NOMO-1 (cell line): ENCODE data around the gene CASZ1.

Source experiments
- DNase-seq, 2 experiments: peaks; one replicate each; lab custom pipeline; 2025; ENCODE audit not compliant: unreplicated experiment in 2 of 2; lab: John Stamatoyannopoulos, UW

CASZ1 gene

DNA sequence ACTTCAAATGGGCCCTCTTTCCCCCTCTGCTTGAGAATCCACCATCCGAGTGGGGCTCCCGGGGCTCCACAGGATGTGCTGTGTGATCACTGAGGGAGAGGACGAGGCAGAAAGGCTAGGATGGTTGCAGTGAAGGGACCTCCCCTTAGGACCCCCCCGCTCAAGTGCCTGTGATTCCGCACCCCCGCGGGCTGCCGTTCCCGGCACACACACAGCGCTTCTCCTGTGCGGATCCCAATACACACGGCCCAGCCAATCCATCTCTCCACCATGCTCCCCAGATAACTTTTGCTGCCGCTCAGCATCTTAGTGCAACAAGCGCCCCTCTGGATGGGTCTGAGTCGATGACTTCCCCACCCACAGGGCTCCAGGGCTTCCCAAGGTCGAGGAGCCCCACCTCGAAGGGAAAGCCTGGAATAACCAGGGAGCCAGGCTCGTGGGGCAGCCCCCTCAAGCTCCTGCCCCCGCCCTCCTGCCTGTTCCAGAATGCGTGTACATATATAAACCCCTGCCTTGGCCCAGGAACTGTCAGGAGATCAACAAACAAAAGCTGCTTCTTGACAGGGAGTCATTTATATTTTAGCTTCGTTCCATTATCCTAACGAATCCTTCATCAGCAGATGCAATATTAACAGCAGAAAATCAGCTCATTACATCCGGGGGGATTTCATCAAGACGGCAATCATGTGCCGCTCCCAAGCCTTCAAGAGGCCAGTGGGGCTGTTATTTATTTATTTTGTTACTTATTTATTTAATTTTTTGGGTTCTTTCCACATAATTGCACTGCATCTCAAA, 83.7 kb downstream of the CASZ1 start:
- DNase-seq, result no peak

DNA sequence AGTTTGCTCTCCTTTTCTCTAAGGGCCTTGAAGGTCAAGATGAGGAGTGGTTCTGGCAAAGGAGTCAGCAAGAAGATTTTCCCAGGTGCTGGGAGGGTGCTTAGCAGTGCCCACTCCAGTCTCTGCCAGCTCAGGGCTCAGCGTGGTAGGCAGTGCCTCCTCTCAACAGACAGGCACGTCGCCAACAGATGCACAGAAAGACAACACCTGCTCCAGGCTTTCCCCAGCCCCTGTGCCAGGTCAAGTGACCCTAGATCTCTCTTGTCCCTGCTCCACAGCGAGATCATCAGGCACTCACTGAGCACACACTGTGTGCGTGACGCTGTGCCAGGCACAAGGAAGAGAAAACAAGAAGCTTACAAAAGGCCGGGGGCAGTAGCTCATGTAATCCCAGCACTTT, 86.0 kb downstream of the CASZ1 start:
- DNase-seq, result no peak

DNA sequence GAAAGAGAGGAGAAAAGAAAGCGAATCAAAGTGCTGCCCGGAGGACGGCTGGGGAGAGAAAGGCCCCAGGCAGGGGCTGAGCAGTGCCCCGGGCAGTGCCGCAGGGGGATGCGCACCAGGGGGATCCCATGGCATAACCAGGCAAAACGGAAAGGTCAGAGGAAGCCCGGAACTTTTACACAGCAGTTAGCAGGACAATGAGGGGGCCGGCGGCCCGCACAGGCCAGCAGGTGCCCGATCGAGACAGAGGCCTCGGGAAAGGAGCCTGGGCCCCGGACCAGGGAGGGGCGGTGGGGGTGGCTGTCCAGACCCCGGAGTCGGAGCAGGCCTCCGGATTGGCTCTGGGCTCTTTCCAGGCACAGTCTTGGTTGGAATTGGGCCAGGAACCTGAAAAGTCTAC, 86.8 kb downstream of the CASZ1 start:
- no peak for DNase-seq

- no peak for DNase-seq
Observed at GRCh38 chr1:10709165-10709564, 87.3 kb downstream of the CASZ1 start.

DNA sequence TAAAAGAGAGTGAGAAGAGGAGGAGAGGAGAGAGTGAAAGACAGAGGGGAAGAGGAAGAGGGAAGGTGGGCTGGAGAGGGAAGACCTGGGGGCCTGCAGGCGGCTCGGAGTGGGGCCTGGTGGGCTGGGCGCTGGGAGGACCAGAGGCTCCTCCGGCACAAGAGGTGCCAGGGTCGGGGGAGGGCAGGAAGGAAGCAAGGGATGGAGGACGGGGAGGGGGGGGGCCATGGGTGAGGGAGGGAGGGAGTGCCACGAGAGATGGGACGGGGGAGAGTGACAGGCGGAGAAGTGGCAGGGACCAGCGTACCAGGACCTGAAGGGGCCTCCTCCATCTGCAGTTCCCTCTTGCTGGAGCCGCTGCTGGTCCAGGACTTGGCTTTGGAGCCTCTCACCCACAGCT, 87.7 kb downstream of the CASZ1 start:
- no peak for DNase-seq

DNA sequence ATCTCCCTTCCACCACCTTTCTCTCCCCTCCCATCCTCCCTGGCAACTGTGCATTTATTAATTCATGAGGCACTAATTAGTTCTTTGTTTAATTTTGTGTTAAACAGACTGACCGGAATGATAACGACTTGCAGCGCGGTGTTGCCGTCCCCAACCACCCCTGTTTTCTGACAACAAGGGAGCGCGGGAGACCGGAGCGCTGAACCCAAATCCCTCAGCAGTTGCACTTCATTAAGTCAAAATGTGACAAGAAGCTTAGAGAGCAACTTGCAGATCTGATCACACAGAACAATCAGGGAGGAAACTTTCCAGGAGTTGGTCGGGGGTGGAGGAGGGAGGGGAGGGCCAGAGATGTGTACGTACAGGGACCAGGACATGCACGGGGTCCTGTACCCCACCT, 89.2 kb downstream of the CASZ1 start:
- no peak for DNase-seq

DNA sequence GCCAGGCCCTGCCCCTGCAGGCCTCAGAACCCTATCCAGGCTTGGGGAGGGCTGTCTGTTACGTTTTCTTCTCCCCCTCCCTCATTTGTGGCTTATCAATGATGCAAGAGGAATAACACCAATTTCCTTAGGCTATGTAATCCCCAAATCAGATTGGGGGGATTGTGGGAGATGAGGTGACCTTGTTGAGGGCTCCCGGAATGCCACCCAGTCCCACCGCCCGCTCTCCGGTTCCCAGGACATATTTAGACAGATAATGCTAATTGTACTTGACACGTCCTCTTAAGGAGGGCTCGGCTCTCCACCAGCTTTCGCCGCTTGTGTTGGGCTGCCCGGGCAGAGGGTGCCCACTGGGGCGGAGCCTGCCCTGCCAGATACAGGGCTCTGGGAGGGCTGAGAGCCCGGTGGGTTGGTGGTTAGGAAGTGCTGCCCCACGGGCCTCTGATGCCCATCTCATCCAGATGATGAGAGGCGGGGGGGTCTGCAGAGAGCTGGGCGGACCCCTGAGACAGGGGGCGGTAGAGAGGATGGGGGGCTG, 90.0 kb downstream of the CASZ1 start:
- DNase-seq, result no peak

GRCh38 chr1:10705953-10706352, 90.5 kb downstream of the CASZ1 start:
- no peak for DNase-seq

GRCh38 chr1:10704368-10704882, 92.0 kb downstream of the CASZ1 start:
- DNase-seq, result no peak

DNA sequence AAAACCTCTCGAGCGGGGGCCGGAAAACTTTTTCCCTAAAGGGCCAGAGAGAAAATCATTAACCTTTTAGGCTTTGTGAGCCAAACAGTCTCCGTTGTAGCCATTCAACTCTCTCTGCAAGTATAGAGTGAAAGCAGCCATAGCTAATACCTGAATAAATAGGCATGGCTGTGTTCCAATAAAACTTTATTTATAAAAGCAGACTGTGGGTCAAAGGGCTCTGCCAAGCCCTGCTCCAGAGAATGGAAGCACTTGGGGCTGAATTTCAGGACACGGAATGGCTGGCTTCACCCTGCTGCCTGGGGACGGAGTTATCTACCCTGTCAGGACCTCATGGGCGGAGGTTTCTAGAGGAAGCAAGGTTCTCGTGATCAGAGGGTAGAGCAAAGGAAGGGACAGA, 92.7 kb downstream of the CASZ1 start:
- DNase-seq, result no peak

DNA sequence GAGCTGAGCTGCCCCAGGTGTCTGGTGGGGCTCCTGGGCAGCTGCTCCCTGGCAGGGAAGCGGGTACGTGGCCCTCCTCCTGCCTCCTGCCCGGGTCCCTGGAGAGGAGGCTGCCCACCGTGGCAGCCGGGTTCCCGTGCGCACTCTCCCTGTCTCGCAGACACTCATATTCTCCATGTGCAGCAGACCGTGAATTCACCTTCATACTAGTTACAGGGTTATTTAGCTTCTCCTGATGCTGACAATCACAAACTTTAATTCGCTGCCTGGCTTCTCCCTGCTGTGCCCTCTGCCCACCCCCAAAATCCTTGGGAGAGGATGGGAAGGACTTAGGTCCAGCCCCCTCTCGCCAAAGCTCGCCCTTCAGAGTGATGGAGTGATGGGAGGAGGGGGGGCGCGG, 95.3 kb downstream of the CASZ1 start:
- no peak for DNase-seq

- DNase-seq, result no peak
Observed at GRCh38 chr1:10699470-10699835, 97.0 kb downstream of the CASZ1 start.

DNA sequence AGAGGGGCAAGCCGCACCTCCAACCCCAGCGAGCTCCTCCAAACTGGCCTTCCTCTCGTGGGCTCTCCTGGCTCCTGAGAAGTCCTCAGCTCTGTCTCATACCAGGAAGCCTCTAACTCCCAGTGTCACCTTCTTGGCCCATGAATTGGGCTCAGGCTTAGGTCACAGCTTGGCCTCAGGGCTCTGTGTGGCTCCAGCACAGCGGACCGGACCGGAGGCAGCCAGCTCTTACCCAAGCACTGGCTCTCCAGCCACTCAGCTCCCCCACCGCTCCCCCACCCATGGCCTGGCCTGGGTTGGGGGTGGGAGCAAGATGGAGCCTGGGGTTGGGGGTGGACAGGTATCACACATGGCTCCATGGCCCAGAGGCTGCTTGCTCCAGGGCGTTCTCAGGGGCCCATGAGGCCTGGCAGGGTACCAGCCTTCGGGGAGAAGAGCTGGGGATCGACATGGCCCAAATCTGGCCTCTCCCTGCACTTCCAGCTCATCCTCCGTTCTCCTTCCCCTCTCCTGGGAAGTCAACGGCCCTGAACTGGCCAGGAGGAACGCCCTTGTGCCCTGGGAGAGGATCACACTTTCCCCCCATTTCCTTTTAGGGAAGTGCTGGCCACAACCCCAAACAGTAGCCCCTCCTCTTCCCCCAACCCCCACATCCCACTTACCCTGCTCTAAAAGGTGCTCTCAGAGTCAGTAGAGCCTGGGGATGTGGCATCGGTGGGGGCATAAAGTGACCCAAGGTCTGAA, 97.5 kb downstream of the CASZ1 start:
- no peak for DNase-seq

- DNase-seq, result no peak
Observed at GRCh38 chr1:10697621-10698160, 98.8 kb downstream of the CASZ1 start.

- DNase-seq, result no peak
Observed at GRCh38 chr1:10696977-10697376, 99.5 kb downstream of the CASZ1 start.

DNA sequence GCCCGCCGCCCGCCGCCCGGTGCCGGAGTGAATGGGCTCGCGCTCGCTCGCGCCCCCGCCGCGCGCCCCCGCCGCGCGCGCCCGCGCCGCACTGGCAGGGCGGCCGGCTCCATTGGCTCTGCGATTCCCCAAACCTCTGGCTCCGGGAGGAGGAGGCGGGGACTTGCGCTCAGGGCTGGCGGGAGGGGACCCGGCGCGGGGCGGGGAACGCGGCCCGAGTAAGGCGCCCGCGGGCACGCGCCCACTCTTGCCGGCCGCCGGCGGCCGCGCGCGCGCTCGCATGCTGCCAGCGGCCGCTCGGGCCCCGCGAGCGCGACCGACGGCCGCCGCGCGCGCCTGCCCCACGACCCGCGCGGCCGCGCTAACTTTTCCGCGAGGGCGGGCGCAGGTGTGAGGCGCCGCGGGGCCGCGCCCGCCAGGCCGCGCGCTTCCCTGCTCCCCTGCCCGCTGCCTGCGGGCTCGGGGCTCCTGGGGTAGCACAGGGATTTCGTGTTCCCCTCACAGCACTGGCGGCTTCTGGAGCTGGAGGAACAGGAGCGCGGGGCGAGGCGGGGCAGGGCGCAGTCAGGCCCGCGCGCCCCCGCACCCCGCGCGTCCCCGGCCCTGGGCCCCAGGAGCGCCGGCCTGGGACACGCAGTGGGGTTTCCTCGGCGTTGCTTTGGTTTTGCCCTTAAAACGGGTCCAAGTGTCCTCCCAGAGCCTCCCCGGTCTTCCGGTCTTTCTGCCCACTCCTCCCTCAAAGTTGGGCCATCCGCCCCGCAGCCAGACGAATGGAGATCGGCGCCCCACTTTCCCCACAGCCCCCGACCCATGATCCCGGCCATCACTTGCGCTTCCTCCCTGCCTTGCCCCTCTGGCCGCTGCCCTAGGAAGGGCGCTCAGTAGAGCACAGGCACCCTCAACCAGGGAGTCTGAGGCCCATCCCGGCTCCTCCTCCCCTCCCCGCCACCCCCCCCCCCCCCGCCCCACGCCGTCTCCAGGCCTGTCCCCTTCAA, 101.5 kb downstream of the CASZ1 start:
- DNase-seq, result peak; percentile 63 to 91

- peak in 1 of 2 experiments; percentile 40 for DNase-seq
Observed at GRCh38 chr1:10694274-10694632, 102.2 kb downstream of the CASZ1 start.

- DNase-seq, result peak; percentile 50 to 55
Observed at GRCh38 chr1:10693497-10694273, 102.8 kb downstream of the CASZ1 start.

DNA sequence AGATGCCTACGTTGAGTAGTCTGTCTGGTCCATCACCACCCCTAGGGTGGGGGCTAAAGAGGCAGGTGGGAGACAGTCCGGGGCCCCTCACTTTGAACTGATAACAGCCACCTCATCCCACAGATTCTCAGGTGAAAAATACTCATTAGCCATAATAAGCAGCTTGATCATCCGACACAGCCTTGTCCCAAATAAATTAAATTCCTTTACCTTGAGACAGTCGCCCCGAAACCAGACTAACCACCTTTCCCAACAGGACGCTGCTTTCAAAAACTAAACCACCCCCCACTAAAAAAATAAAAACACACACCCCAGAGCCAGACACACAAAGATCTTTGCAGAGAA, 103.3 kb downstream of the CASZ1 start:
- DNase-seq, result no peak
